Calu3 (cell line): Measurements from ENCODE around the gene FREM1. TPM values are rescaled to one million over a fixed set of nuclear protein-coding genes. Genes with fewer than 3 reads are reported as not detected.

Experiments
- BruUV-seq: library from RNA; stranded (reverse); fragments of 400-500 nt; replicated peaks from 2 replicates; lab custom pipeline; 2021; lab: Mats Ljungman, UMichigan
- CTCF ChIA-PET: fragments of 300-600 bp; sonication (Branson Sonifier 250); formaldehyde crosslinking; loops from one replicate; lab custom pipeline; 2022; ENCODE audit warnings: antibody characterized with exemption; lab: Charles Lee
- DNase-seq: peaks from one replicate; pipeline ENCODE4 v3.0.0; 2022
- H3K27ac Mint-ChIP-seq: one replicate; pipeline ENCODE4 v1.8.0; 2022; ENCODE audit warnings: mixed read lengths; ENCODE audit not compliant: unreplicated experiment
- H3K27me3 Mint-ChIP-seq: one replicate; pipeline ENCODE4 v1.8.0; 2022; ENCODE audit warnings: mixed read lengths; ENCODE audit not compliant: unreplicated experiment
- H3K36me3 Mint-ChIP-seq: one replicate; pipeline ENCODE4 v1.8.0; 2022; ENCODE audit warnings: mild to moderate bottlenecking, moderate library complexity, mixed read lengths; ENCODE audit not compliant: insufficient read depth, unreplicated experiment
- H3K4me1 Mint-ChIP-seq: one replicate; pipeline ENCODE4 v1.8.0; 2022; ENCODE audit warnings: mild to moderate bottlenecking, low read depth, mixed read lengths; ENCODE audit not compliant: unreplicated experiment
- H3K4me3 Mint-ChIP-seq: one replicate; pipeline ENCODE4 v1.8.0; 2022; ENCODE audit warnings: mild to moderate bottlenecking, low read depth, moderate library complexity, mixed read lengths; ENCODE audit not compliant: unreplicated experiment
- H3K9me3 Mint-ChIP-seq: one replicate; pipeline ENCODE4 v1.8.0; 2022; ENCODE audit warnings: low read depth, mixed read lengths; ENCODE audit not compliant: unreplicated experiment
- CTCF ChIP-seq: fragments of 200-600 bp; IDR thresholded peaks from one replicate; pipeline ENCODE4 v1.8.0; 2022; ENCODE audit warnings: antibody characterized with exemption; ENCODE audit not compliant: unreplicated experiment
- intact Hi-C: fragments of 100-400 bp; cut with micrococcal nuclease; formaldehyde crosslinking; loops from one replicate; pipeline ENCODE4 v1.10.0; 2022; ENCODE audit not compliant: unreplicated experiment
- total RNA-seq: library from RNA; stranded (reverse); gene quantifications from 2 replicates; pipeline ENCODE4 v1.2.3, GENCODE V29; 2022

Gene FREM1
- total RNA-seq, 1 experiment from 2014 or later = not detected

- no peaks in the 10 kb centered on the region for H3K4me1 Mint-ChIP-seq
- no peaks in the 10 kb centered on the region for H3K9me3 Mint-ChIP-seq
- no peak for DNase-seq
- no peak for TF ChIP-seq CTCF
- H3K4me3 Mint-ChIP-seq = no peak overlapping the region
- intact Hi-C loops = no loop called here
- no peak overlapping the region for H3K27ac Mint-ChIP-seq
- BruUV-seq = no TSS peak
- CTCF ChIA-PET = no interaction called here
- peaks cover 13% of the 10 kb centered on the region for H3K27me3 Mint-ChIP-seq
- H3K36me3 Mint-ChIP-seq = no peaks in the 10 kb centered on the region
These were observed 52.6 kb downstream of the FREM1 start for GRCh38 chr9:14857449-14858305.

- no peak for TF ChIP-seq CTCF
- Mint-ChIP-seq H3K27me3 (peaks cover 68% of the 10 kb centered on the region), H3K4me1 (no peaks in the 10 kb centered on the region), H3K36me3 (no peaks in the 10 kb centered on the region), H3K27ac (no peak overlapping the region), H3K4me3 (no peak overlapping the region), H3K9me3 (no peaks in the 10 kb centered on the region)
- intact Hi-C loops = no loop called here
- DNase-seq = no peak
- CTCF ChIA-PET = no interaction called here
- BruUV-seq = no TSS peak
These were observed 60.4 kb downstream of the FREM1 start for GRCh38 chr9:14849851-14850250.

- CTCF ChIA-PET = no interaction called here
- DNase-seq = no peak
- Mint-ChIP-seq H3K27ac (no peak overlapping the region), H3K4me1 (no peaks in the 10 kb centered on the region), H3K36me3 (no peaks in the 10 kb centered on the region), H3K4me3 (no peak overlapping the region), H3K9me3 (no peaks in the 10 kb centered on the region), H3K27me3 (peaks cover 72% of the 10 kb centered on the region)
- intact Hi-C loops = no loop called here
- no peak for TF ChIP-seq CTCF
- no TSS peak for BruUV-seq
These were observed 60.9 kb downstream of the FREM1 start for GRCh38 chr9:14849296-14849695.

GRCh38 chr9:14846871-14847311 lies 63.3 kb downstream of the FREM1 start:
- peak; percentile 63 for DNase-seq
- CTCF ChIA-PET = no interaction called here
- no peak overlapping the region for H3K27ac Mint-ChIP-seq
- H3K9me3 Mint-ChIP-seq = no peaks in the 10 kb centered on the region
- TF ChIP-seq CTCF = peak; percentile 51
- no peaks in the 10 kb centered on the region for H3K4me1 Mint-ChIP-seq
- BruUV-seq = no TSS peak
- no peaks in the 10 kb centered on the region for H3K36me3 Mint-ChIP-seq
- H3K4me3 Mint-ChIP-seq = no peak overlapping the region
- peaks cover 75% of the 10 kb centered on the region for H3K27me3 Mint-ChIP-seq
- intact Hi-C loops = no loop called here
